EH (cell line): Measurements from ENCODE around the gene SIM2.
A peak's percentile ranks its signal among the peaks of the same experiment; 100 is the strongest.

Experiments used
- DNase-seq: peaks from one replicate; pipeline ENCODE4 v3.0.0-alpha.2; 2015; ENCODE audit warnings: low read depth

SIM2 gene

GRCh38 chr21:36766511-36766910 lies 67.6 kb downstream of the SIM2 start:
- no peak for DNase-seq

- DNase-seq, result no peak
Observed at GRCh38 chr21:36767096-36767495, 68.2 kb downstream of the SIM2 start.

DNA sequence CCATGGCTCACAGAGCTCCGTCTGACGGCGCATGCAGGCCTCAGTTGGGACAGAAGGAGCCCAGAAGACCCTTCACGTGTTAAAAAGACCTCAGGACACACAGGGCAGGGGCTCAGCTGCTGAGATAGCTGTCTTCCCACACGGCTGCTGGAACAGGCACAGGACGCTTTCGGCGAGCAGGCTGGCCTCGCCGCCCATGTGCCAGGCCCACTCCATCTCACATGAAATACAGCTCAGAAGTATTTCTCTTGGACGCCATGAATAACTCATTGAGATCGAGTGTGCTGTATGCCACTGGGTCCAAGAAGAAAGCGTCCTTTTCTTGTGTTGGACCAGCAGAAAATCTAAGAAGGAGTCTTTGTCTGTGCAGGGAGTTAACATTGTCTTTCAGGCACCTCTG lies 69.6 kb downstream of the SIM2 start:
- no peak for DNase-seq

GRCh38 chr21:36769051-36769839 lies 70.3 kb downstream of the SIM2 start:
- peak; percentile 21 for DNase-seq

- DNase-seq, result peak; percentile 62
Observed at GRCh38 chr21:36773117-36773516, 74.2 kb downstream of the SIM2 start.

DNA sequence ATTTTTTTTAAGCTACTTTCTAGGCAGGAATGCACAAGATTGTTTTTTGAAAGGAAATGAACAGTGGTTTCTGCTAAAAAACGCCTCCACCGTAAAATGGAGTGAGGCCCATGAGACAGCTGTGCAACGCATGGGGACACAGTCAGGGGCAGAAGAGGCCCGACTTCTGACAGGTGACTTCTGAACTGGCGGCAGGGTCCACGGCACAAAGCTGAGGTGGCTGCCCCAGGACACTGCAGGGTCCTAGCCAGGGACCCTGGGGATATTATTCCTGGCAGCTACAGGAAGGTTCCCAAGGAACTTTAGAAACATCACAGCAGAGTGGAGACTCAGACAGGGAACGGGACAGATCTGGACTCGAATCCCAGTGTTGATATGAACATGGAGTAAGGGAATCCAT lies 75.1 kb downstream of the SIM2 start:
- no peak for DNase-seq

- no peak for DNase-seq
Observed at GRCh38 chr21:36776981-36777617, 78.2 kb downstream of the SIM2 start.

- no peak for DNase-seq
Observed at GRCh38 chr21:36780861-36781260, 81.9 kb downstream of the SIM2 start.

DNA sequence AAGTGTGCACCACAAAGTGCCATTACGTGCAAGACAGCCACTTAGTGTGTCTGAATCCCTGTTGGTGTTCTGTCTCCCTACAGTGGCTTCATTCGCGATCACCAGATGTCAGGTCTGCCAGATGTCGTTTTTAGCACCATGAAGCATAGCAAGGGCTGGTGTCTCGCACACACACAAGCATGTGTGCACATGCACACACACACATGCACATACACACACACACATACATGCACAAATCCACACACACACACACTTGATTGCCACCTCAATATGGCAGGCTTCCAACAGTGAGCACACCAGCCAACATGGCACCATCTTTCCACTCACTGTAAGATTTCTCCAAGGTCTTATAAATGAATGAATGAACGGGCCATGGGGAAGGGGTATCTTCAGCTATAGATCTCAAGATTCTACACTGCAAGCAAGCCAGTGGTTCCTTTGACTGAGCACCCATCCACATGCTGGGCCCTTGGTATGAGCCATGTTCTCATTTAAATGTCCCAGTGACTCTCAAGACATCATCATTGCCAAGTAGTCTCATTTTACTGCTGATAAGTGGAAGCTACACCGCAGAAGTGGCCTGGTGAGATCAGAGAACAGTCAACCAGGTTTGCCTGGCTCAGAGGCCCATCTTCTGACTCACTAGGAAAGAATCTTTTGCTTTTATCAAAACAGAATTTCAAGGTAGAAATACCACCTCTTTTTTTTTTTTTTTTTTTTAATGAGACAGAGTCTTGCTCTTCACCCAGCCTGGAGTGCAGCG lies 84.9 kb downstream of the SIM2 start:
- peak; percentile 84 for DNase-seq

DNA sequence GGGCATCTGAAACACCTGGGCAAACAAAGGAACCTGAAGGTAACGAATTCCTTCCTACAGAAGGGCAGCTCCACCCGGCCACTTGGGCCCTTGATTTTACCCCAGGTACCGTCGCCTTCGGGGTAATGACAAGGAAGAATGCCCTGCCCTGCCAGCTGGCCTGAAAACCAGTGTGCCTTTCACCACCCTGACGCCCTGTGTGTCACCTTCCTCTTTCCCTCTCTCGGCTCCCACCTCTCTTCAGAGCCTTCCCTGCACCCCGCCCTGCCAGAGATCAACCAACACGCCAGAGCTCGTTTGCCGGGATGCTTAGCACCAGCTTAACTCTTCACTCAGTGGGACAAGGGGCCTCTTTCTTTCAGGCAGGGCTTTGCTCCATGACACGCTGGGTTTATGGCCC lies 86.0 kb downstream of the SIM2 start:
- DNase-seq, result no peak

- no peak for DNase-seq
Observed at GRCh38 chr21:36785615-36786014, 86.7 kb downstream of the SIM2 start.

- DNase-seq, result no peak
Observed at GRCh38 chr21:36786186-36786585, 87.3 kb downstream of the SIM2 start.

- DNase-seq, result peak; percentile 65
Observed at GRCh38 chr21:36788120-36788638, 89.3 kb downstream of the SIM2 start.

- no peak for DNase-seq
Observed at GRCh38 chr21:36790616-36791015, 91.7 kb downstream of the SIM2 start.

DNA sequence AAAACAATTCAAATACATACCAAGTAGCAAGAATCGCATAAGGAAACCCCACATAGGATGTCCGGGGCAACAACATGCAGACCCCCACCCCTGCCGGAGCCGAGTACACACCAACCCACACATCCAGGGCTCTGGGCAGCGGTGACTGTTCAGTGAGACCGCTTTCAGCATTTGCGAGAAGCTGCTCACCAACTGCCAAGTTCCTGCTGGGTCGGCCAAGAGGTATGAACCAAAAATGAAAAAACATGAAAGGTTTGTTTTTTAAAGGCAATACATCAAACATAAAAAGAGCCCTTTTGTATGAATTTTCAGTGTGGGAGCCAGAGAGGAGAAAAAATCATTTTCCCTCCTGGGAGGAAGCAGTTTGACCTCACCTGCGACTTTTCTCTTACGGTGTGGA lies 92.3 kb downstream of the SIM2 start:
- no peak for DNase-seq

GRCh38 chr21:36791695-36792470 lies 93.0 kb downstream of the SIM2 start:
- no peak for DNase-seq

DNA sequence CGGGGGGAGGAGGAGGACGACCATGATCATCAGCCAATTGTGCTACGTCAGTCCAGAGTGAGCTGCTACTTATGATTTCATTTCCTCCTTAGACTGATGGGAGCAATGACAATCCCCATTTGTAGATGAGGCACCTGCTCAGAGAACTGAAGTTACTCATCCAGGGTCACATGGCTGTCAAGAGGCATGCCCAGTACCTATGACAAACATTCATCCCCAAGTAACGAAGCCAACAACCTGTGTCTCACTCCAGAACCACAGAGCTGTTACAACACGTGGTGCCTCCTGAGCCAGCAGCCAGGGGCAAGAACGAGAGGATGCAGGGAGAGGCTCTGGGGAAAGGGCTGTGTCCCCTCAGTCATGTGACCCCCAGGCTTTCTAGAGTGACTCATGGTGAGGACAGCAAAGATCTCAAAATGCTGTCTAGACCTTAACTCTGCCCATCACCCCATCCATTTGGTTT lies 93.6 kb downstream of the SIM2 start:
- peak; percentile 13 for DNase-seq

GRCh38 chr21:36796070-36796469 lies 97.2 kb downstream of the SIM2 start:
- DNase-seq, result no peak

DNA sequence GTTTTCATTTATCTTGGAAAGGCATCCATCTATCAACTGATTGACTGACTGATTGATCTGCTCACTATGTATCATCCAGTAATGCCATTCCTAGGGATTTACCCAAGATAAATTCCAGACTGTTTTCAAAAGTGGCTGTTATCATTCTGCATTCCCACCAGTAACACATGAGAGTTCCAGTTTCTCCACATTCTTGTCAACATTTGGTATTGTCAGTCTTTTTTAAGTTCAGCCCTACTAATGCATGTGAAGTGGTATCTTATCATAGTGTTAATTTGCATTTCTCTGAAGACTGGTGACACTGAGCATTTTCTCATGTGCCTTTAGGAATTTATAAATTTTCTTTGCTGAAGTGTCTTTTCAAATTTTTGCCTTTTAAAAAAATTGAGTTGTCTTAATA lies 99.6 kb downstream of the SIM2 start:
- DNase-seq, result no peak
